ENCODE results near the gene NR3C2. TPM values are rescaled to one million over a fixed set of nuclear protein-coding genes. Genes with fewer than 3 reads are reported as not detected.
"Not testable (repeated sequence)": the region's sequence is repeated elsewhere in the genome, so short reads cannot be mapped to it uniquely, and the experiment has no call there.

NR3C2 gene
- total RNA-seq, 1 donor from 2014 or later = 35.4 TPM

DNA sequence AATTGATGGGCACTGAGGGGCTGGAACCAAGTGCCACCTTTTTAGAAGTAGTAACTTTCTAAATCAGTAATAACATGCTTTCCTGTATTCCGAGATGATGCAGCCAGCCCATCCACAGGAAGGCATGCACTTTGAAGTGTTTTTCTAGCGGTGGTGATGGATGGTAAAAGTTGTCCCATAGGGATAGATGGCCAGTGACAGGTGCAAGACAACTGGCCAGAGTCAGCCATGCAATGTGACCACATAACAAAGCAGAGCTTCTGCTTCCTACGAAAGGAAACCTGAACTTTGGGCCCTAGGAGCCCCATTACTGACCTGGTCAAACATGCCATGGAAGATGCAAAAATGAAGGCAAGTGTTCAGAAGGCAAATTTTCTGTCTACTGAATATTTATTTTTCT, 72.3 kb downstream of the NR3C2 start:
- peak; percentile 73 for DNase-seq

DNA sequence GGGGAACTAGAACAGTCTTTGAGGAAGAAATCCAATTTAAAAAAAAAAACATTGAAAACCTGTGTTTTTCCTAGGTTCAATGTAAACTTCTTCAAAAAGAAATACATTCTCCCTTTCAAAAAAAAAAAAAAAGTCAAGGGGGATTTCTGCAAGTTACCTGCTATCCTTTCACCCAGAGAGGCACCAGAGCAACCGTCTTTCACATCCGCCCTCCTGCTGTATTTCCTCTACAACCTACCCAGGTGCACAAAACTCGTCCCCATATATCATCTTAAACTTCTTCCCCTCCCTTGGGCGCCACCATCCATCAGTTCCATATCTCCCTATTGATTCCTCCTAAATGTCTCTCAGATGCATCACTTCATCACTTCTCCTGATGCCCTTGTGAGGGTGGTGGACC, 74.5 kb downstream of the NR3C2 start:
- DNase-seq = no peak

DNA sequence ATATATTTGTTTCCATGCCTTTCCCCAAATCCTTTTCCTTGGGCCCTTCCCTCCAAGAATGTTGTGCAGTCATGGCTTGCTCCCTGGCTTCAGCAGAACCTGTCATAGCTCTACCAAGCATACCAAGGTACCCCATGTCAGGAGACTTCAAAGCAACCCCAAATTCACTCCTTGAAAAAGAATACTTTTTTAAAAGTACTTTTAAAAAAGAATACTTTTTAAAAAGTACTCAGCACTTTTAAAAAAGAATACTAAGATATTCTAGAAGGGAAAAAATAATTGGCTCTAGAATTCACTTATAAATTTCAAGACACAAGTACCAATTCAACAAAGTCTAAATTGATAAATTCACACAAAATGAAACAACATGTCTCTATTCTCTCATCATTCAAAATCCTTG, 76.0 kb downstream of the NR3C2 start:
- peak; percentile 34 for DNase-seq

DNA sequence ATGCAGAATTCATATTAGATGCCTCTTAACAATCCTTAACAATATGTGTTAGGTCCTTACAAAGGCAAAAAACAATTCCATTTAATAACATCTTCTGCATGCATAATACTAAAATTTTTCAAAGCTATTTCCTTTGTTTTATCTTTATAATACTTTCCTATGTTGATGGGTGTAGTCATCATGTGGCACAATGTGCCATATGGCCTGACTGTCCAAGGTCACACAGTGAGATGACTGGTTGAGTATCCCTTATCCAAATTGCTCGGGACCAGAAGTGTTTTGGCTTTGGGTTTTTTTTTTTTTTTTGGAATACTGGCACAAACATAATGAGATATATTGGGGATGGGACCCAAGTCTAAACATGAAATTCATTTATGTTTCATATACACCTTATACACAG, 77.7 kb downstream of the NR3C2 start:
- no peak for DNase-seq

GRCh38 chr4:148359769-148360168, 82.4 kb downstream of the NR3C2 start:
- DNase-seq = no peak

- DNase-seq = no peak
Measured at GRCh38 chr4:148355442-148356123, 86.6 kb downstream of the NR3C2 start.

DNA sequence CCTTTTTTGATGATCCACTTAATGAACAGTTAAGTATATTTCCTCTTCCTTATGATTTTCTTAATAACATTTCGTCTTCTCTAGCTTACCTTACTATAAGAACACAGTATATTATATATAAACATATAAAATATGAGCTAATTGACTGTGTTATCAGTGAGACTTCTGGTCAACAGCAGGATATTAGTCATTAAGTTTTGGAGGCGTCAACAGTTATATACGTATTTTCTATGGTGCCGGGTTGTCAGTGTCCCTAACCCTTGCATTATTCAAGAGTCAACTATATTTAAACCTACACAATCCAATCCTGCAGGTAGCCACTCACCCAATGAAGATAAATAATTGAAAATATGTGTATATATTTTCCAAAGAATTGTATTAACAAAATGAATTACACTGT, 88.0 kb downstream of the NR3C2 start:
- no peak for DNase-seq

- DNase-seq = no peak
Measured at GRCh38 chr4:148353571-148353970, 88.6 kb downstream of the NR3C2 start.

DNA sequence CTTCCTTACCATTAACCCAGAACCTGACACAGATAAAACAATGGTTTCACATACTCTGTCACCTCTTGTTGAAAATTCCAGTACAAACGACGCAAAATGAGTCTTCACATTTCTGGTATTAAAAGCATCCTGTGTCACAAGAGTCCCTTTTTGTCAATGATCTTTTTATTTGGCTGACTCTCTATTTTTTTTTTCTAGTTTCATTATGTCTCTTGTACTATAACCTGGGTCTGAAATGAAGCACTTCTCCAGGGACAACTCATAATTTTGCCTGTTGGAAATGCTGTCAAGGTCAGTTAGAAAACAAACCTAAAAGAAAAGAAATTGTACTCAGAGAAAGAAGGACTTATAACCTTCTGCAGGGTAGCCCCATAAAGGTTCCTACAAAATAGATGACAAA, 93.1 kb downstream of the NR3C2 start:
- no peak for DNase-seq

GRCh38 chr4:148346657-148347056, 95.6 kb downstream of the NR3C2 start:
- DNase-seq = no peak

DNA sequence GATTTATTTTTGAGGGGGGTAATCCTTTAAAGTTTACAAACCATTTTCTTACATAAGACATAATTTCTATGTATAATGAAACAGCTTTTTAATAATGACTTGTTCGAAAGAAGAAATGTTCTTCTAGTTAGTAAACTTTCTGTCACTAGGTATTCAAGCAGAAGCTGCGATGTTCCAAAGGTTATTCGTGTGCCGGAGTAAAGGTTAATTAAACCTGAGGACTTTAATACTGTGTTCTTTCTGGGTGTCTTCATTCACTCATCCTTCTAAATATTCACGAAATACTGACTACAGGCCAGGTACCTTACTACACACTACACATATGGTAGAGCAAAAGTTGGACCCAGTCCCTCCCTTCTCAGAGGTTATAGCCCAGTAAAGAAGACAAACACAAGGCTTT, 96.7 kb downstream of the NR3C2 start:
- no peak for DNase-seq

DNA sequence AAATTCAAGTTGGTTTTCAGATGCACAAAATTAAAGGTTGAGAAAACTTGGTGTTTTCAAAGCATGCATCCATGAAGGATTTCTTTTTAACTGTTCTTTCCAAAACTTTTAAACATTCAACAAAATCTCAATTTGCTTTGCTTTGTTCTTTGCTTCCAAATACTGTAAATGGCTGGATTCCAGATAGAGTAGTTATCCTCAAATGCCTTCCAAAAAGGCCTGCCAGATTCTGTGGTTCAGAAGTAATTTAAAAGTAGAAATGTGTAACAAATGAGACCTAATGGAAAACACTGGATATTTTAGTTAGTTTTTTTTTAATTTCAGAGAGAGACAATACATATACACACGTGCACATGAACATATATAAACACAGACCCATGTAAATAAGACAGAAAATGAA, 97.3 kb downstream of the NR3C2 start:
- DNase-seq = peak; percentile 76

GRCh38 chr4:148344352-148344751, 97.9 kb downstream of the NR3C2 start:
- no peak for DNase-seq

- DNase-seq = no peak
Measured at GRCh38 chr4:148341980-148342800, 100.0 kb downstream of the NR3C2 start.

DNA sequence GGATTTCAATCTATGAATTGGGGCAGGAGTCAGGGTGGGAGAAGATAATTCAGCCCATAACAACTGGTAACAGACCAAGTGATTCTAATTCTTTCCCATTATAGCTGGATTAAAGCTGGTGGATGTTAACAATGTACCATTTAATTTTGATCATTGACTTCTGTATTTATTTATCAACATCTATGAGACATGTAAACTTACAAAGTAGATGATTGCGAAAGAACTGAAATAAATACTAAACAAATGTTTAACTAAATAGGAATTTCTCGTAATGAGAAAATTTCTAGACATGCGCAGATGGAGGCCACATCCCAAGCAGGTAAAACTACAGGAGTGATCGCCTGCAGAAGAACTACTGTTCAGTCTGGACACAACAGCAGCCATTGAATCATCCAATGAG, 107.1 kb downstream of the NR3C2 start:
- DNase-seq = no peak

DNA sequence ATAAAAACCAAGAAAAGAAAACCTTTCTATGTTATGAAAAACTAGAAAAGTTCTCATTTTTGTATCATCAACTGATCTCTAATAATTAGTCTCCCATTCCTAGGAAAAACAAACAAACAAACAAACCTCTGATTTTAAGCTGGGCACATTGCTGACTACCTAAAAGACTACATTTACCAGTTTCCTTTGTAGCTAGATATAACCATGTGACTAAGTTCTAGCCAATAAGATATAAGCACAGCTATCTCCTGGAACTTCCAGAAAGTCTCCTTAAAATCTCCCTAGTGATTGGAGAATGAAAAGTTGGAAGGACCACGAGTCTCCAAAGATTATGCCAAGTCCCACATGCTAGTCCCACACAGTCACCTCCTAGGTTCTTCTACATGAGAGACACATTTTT, 108.9 kb downstream of the NR3C2 start:
- no peak for DNase-seq

DNA sequence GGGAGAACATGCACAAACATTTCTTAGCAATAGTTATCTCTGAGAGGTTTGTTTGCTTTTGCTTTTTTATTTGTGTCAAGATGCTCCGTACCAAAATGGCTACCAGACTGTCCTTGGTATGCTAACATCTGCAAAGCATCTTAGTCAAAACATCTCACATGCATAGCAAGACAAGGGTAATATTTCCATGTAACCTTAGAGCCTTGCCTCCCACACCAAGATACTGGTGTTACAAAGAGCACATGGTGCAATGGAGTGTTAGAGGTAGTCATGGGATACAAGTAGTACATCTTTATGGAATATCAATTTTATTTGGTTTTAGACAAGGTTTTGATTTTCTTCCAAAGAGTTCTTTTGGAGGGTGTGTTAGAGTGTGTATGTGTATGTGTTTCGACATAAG, 109.7 kb downstream of the NR3C2 start:
- no peak for DNase-seq

GRCh38 chr4:148330724-148331123, 111.5 kb downstream of the NR3C2 start:
- no peak for DNase-seq

DNA sequence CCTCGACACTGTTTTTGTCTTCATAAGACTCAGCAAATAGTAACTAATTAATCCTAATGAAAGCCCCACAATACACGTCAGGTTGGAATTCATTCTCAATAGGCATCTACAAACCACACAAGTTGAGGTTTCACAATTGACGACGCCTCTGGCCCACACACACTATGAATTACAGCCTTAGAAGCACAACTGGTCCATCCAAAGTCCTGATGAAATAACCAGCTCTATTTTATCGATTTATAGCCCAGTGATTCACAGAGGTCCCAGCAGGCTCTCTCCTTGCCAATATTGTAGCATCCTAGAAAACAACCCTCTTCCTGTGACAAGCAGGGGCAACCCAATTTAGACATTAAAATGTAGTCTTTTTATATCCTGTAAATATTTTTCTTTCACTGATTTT, 112.1 kb downstream of the NR3C2 start:
- DNase-seq = no peak

- no peak for DNase-seq
Measured at GRCh38 chr4:148329751-148330150, 112.5 kb downstream of the NR3C2 start.

DNA sequence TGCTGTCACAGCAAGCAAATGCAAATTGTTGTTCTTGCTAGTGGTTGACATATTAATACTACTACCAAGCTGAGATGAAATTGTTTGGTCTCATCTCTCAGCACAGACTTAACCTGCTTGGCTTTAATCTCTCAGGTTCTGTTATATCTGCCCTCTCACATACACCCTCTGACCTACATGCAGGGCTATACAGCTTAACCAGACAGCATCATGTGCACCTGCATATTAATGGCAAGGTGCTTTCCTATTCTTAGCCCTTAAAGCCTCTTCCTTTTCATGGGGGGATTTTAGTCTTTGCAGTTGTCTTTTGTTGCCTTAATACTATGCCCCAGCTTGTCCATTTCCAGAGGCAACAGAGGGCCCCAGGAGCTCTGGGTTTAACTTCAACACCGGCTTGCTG, 114.5 kb downstream of the NR3C2 start:
- no peak for DNase-seq

- DNase-seq = not testable (repeated sequence)
Measured at GRCh38 chr4:148323316-148323715, 118.9 kb downstream of the NR3C2 start.

DNA sequence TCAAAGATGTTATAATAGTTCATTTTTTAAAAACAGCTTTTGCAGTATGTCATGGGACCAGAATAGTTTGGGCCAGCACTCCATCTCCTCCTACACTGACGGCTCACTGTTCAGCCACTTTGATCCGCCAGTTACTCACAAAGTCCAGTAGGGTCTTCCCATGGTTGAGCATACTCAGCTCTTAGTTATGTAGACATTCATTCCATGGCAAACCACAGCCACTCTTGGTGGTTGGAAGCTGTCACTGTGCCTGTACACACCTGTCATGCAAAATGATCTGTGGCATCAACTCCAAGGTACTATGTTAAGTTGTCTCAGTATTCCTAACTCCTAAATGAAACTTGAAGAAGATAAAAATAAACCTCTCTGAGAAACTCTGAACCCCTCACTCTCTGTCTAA, 127.2 kb downstream of the NR3C2 start:
- DNase-seq = no peak

GRCh38 chr4:148312956-148313490, 129.2 kb downstream of the NR3C2 start:
- peak; percentile 57 for DNase-seq

Data from tongue (tissue), 2 donors.